Karpas-422 (cell line): ENCODE results near the gene EVI5. TPM values are rescaled to one million over a fixed set of nuclear protein-coding genes. Genes with fewer than 3 reads are reported as not detected.

ENCODE experiments used
- DNase-seq: peaks from one replicate; pipeline ENCODE4 v3.0.0-alpha.2; 2015
- H2AFZ ChIP-seq: fragments of 200-600 bp; sonication (generic); 2 replicates; pipeline ENCODE4 v1.6.1; 2014; ENCODE audit warnings: antibody characterized with exemption, low read length, mixed read lengths
- H3K27ac ChIP-seq: fragments of 200-600 bp; sonication (generic); 2 replicates; pipeline ENCODE4 v1.5.1; 2014; ENCODE audit warnings: mild to moderate bottlenecking, low read length, moderate library complexity
- H3K27me3 ChIP-seq: fragments of 200-600 bp; sonication (generic); 2 replicates; pipeline ENCODE4 v1.6.1; 2014; ENCODE audit warnings: low read length, mixed read lengths
- H3K36me3 ChIP-seq: fragments of 200-600 bp; sonication (generic); 2 replicates; pipeline ENCODE4 v1.6.1; 2014; ENCODE audit warnings: low read length, mixed read lengths; ENCODE audit not compliant: insufficient read depth
- H3K4me1 ChIP-seq: fragments of 200-600 bp; sonication (generic); 2 replicates; pipeline ENCODE4 v1.6.1; 2014; ENCODE audit warnings: mild to moderate bottlenecking, low read length, mixed read lengths
- H3K4me2 ChIP-seq: fragments of 200-600 bp; sonication (generic); 2 replicates; pipeline ENCODE4 v1.6.1; 2014; ENCODE audit warnings: low read length, low read depth, mild to moderate bottlenecking; ENCODE audit not compliant: poor library complexity, severe bottlenecking
- H3K4me3 ChIP-seq: fragments of 200-600 bp; sonication (generic); 2 replicates; pipeline ENCODE4 v1.5.1; 2014; ENCODE audit warnings: mild to moderate bottlenecking, antibody characterized with exemption, low read length, mixed read lengths
- H3K79me2 ChIP-seq: fragments of 200-600 bp; sonication (generic); 2 replicates; pipeline ENCODE4 v1.6.1; 2014; ENCODE audit warnings: mild to moderate bottlenecking, low read length, mixed read lengths
- H3K9ac ChIP-seq: fragments of 200-600 bp; sonication (generic); 2 replicates; pipeline ENCODE4 v1.6.0; 2014; ENCODE audit warnings: low read length
- H3K9me2 ChIP-seq: fragments of 200-600 bp; sonication (generic), shearing (Covaris generic); replicated peaks from 2 replicates; pipeline ENCODE4 v1.6.0; 2014; ENCODE audit warnings: mild to moderate bottlenecking, low read length, moderate library complexity; ENCODE audit not compliant: insufficient read depth
- H3K9me3 ChIP-seq: fragments of 300-700, 200-600 bp; sonication (generic); 2 replicates; pipeline ENCODE4 v1.6.1; 2014; ENCODE audit warnings: low read length, mixed read lengths
- H4K20me1 ChIP-seq: fragments of 200-600 bp; sonication (generic); 2 replicates; pipeline ENCODE4 v1.6.1; 2014; ENCODE audit warnings: mild to moderate bottlenecking, antibody characterized with exemption, low read length, low read depth; ENCODE audit not compliant: insufficient read depth
- total RNA-seq: library from RNA; depleted of rRNA; stranded (reverse); fragments of >200 nt; shearing (Covaris generic); gene quantifications from 2 replicates; pipeline ENCODE4 v1.2.3, GENCODE V29; 2014; ENCODE audit warnings: low replicate concordance

Gene EVI5
- total RNA-seq, 1 experiment from 2014 or later, result 11.4 TPM

GRCh38 chr1:92481971-92482664 lies 302.8 kb downstream of the EVI5 start:
- peak overlapping the region; percentile 70 for H3K4me2 ChIP-seq

GRCh38 chr1:92481599-92481925 lies 303.3 kb downstream of the EVI5 start:
- H3K79me2 ChIP-seq, result peaks cover 16% of the 10 kb centered on the region
- no peaks in the 10 kb centered on the region for H3K9me3 ChIP-seq
- H2AFZ ChIP-seq, result no peak overlapping the region
- no peak overlapping the region for H3K27ac ChIP-seq
- peaks cover 12% of the 10 kb centered on the region for H3K4me1 ChIP-seq
- H3K4me2 ChIP-seq, result no peak overlapping the region
- no peaks in the 10 kb centered on the region for H3K9me2 ChIP-seq
- no peak overlapping the region for H3K4me3 ChIP-seq
- no peaks in the 10 kb centered on the region; the same call in 1 of the 2 replicates for H3K36me3 ChIP-seq
- no peaks in the 10 kb centered on the region for H4K20me1 ChIP-seq
- no peak overlapping the region for H3K9ac ChIP-seq
- no peaks in the 10 kb centered on the region for H3K27me3 ChIP-seq
- peak; percentile 36 for DNase-seq

More at GRCh38 chr1:92481971-92482664, 302.8 kb downstream of the EVI5 start:
- H2AFZ ChIP-seq, result no peak overlapping the region
- H3K9me2 ChIP-seq, result no peaks in the 10 kb centered on the region
- peak overlapping the region; percentile 77; the same call in 1 of the 2 replicates for H3K4me3 ChIP-seq
- H3K27me3 ChIP-seq, result no peaks in the 10 kb centered on the region
- H3K9ac ChIP-seq, result peak overlapping the region; percentile 84
- no peaks in the 10 kb centered on the region for H4K20me1 ChIP-seq
- H3K9me3 ChIP-seq, result no peaks in the 10 kb centered on the region
- peaks cover 16% of the 10 kb centered on the region for H3K79me2 ChIP-seq
- DNase-seq, result peak; percentile 19
- peaks cover 15% of the 10 kb centered on the region for H3K4me1 ChIP-seq
- H3K36me3 ChIP-seq, result no peaks in the 10 kb centered on the region; the same call in 1 of the 2 replicates
- H3K27ac ChIP-seq, result no peak overlapping the region

GRCh38 chr1:92480813-92481598 lies 303.9 kb downstream of the EVI5 start:
- no peaks in the 10 kb centered on the region for H3K9me3 ChIP-seq
- H4K20me1 ChIP-seq, result no peaks in the 10 kb centered on the region
- no peak overlapping the region for H2AFZ ChIP-seq
- no peak overlapping the region for H3K4me2 ChIP-seq
- H3K9me2 ChIP-seq, result no peaks in the 10 kb centered on the region
- no peak overlapping the region for H3K9ac ChIP-seq
- DNase-seq, result no peak
- no peaks in the 10 kb centered on the region; the same call in 1 of the 2 replicates for H3K36me3 ChIP-seq
- no peak overlapping the region for H3K27ac ChIP-seq
- H3K79me2 ChIP-seq, result peaks cover 16% of the 10 kb centered on the region
- H3K27me3 ChIP-seq, result no peaks in the 10 kb centered on the region
- H3K4me3 ChIP-seq, result no peak overlapping the region
- H3K4me1 ChIP-seq, result peaks cover 12% of the 10 kb centered on the region

GRCh38 chr1:92480200-92480812 lies 304.6 kb downstream of the EVI5 start:
- Histone ChIP-seq H3K4me3 (no peak overlapping the region), H3K27me3 (no peaks in the 10 kb centered on the region), H4K20me1 (no peaks in the 10 kb centered on the region), H3K36me3 (no peaks in the 10 kb centered on the region; the same call in 1 of the 2 replicates), H3K27ac (no peak overlapping the region), H3K4me2 (no peak overlapping the region), H3K9me3 (no peaks in the 10 kb centered on the region), H2AFZ (no peak overlapping the region), H3K4me1 (peaks cover 12% of the 10 kb centered on the region), H3K9ac (no peak overlapping the region), H3K9me2 (no peaks in the 10 kb centered on the region), H3K79me2 (peaks cover 16% of the 10 kb centered on the region)
- DNase-seq, result no peak

- H3K4me2 ChIP-seq, result no peak overlapping the region
- no peak overlapping the region for H3K9ac ChIP-seq
- no peak overlapping the region for H2AFZ ChIP-seq
- no peaks in the 10 kb centered on the region for H3K9me2 ChIP-seq
- no peak overlapping the region for H3K4me3 ChIP-seq
- peaks cover 12% of the 10 kb centered on the region for H3K4me1 ChIP-seq
- no peaks in the 10 kb centered on the region for H3K27me3 ChIP-seq
- DNase-seq, result no peak
- no peaks in the 10 kb centered on the region for H4K20me1 ChIP-seq
- no peaks in the 10 kb centered on the region for H3K9me3 ChIP-seq
- peaks cover 6% of the 10 kb centered on the region; the same call in 1 of the 2 replicates for H3K36me3 ChIP-seq
- H3K79me2 ChIP-seq, result peaks cover 16% of the 10 kb centered on the region
- H3K27ac ChIP-seq, result no peak overlapping the region
Measured at GRCh38 chr1:92479587-92479986, 305.3 kb downstream of the EVI5 start.

GRCh38 chr1:92478393-92478792 lies 306.5 kb downstream of the EVI5 start:
- H3K4me3 ChIP-seq, result no peak overlapping the region
- no peaks in the 10 kb centered on the region for H3K9me3 ChIP-seq
- peaks cover 7% of the 10 kb centered on the region; the same call in 1 of the 2 replicates for H3K36me3 ChIP-seq
- H3K27me3 ChIP-seq, result no peaks in the 10 kb centered on the region
- DNase-seq, result no peak
- no peak overlapping the region for H2AFZ ChIP-seq
- H3K9me2 ChIP-seq, result no peaks in the 10 kb centered on the region
- no peak overlapping the region for H3K9ac ChIP-seq
- H3K4me1 ChIP-seq, result peaks cover 19% of the 10 kb centered on the region
- no peak overlapping the region for H3K27ac ChIP-seq
- H3K79me2 ChIP-seq, result peaks cover 13% of the 10 kb centered on the region
- no peak overlapping the region for H3K4me2 ChIP-seq
- H4K20me1 ChIP-seq, result no peaks in the 10 kb centered on the region

GRCh38 chr1:92476071-92476631 lies 308.8 kb downstream of the EVI5 start:
- H3K4me1 ChIP-seq, result peaks cover 8% of the 10 kb centered on the region
- no peak overlapping the region for H3K27ac ChIP-seq
- no peak overlapping the region for H3K9ac ChIP-seq
- H3K4me2 ChIP-seq, result no peak overlapping the region
- H3K27me3 ChIP-seq, result no peaks in the 10 kb centered on the region
- H3K79me2 ChIP-seq, result no peaks in the 10 kb centered on the region
- H3K4me3 ChIP-seq, result no peak overlapping the region
- no peak for DNase-seq
- peaks cover 7% of the 10 kb centered on the region; the same call in 1 of the 2 replicates for H3K36me3 ChIP-seq
- H2AFZ ChIP-seq, result no peak overlapping the region
- H3K9me2 ChIP-seq, result no peaks in the 10 kb centered on the region
- H3K9me3 ChIP-seq, result no peaks in the 10 kb centered on the region
- no peaks in the 10 kb centered on the region for H4K20me1 ChIP-seq

- H3K4me1 ChIP-seq, result peaks cover 8% of the 10 kb centered on the region
- H3K9ac ChIP-seq, result no peak overlapping the region
Measured at GRCh38 chr1:92475029-92475428, 309.9 kb downstream of the EVI5 start.

More at GRCh38 chr1:92475029-92475428, 309.9 kb downstream of the EVI5 start:
- no peak overlapping the region for H3K4me2 ChIP-seq
- no peaks in the 10 kb centered on the region for H3K9me2 ChIP-seq
- H3K4me3 ChIP-seq, result no peak overlapping the region
- H3K9me3 ChIP-seq, result no peaks in the 10 kb centered on the region
- H3K27me3 ChIP-seq, result no peaks in the 10 kb centered on the region
- H3K36me3 ChIP-seq, result peaks cover 7% of the 10 kb centered on the region; the same call in 1 of the 2 replicates
- no peak overlapping the region for H2AFZ ChIP-seq
- no peaks in the 10 kb centered on the region for H4K20me1 ChIP-seq
- H3K79me2 ChIP-seq, result no peaks in the 10 kb centered on the region
- H3K27ac ChIP-seq, result no peak overlapping the region
- DNase-seq, result no peak
